DMS 273 treated with DMSO at 0.1 percent for 48 hours (cell line): Measurements from ENCODE around the gene CAPRIN1.
A peak's percentile ranks its signal among the peaks of the same experiment; 100 is the strongest.

ENCODE experiments used
- DNase-seq: peaks from one replicate; lab custom pipeline; 2025; lab: John Stamatoyannopoulos, UW

The CAPRIN1 gene, protein sequence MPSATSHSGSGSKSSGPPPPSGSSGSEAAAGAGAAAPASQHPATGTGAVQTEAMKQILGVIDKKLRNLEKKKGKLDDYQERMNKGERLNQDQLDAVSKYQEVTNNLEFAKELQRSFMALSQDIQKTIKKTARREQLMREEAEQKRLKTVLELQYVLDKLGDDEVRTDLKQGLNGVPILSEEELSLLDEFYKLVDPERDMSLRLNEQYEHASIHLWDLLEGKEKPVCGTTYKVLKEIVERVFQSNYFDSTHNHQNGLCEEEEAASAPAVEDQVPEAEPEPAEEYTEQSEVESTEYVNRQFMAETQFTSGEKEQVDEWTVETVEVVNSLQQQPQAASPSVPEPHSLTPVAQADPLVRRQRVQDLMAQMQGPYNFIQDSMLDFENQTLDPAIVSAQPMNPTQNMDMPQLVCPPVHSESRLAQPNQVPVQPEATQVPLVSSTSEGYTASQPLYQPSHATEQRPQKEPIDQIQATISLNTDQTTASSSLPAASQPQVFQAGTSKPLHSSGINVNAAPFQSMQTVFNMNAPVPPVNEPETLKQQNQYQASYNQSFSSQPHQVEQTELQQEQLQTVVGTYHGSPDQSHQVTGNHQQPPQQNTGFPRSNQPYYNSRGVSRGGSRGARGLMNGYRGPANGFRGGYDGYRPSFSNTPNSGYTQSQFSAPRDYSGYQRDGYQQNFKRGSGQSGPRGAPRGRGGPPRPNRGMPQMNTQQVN

DNA sequence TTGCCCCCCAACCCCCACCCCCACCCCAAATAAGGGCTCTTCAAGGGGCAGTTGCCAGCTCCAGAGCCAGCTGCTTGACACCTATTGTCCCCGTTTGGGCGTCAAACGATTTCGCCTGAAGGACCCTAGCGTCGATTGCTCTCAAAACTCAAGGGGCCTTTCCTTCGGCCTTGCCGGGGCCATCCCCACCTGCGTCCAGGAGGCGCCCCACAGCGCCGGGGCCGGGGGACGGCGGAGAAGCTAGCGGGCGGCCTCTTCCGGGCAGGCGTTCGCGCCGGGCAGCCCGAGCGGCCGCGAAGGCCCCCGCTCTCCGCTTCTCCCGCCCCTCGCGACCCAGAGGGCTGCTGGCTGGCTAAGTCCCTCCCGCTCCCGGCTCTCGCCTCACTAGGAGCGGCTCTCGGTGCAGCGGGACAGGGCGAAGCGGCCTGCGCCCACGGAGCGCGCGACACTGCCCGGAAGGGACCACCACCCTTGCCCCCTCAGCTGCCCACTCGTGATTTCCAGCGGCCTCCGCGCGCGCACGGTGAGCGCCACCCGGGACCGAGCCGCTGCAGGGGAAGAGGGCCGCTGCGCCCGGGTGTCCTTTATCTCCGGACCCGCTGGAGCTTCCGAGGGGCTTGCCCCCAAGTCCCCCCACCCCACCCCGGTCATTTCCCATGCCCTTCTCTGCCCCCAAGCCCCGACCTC lies at the start of gene CAPRIN1:
Gene CAPRIN1, plus strand, starts transcription at position 383 of the 687 bp plus-strand sequence. CDS start 690 bp downstream, outside the sequence.
- DNase-seq, result peak; percentile 56

DNA sequence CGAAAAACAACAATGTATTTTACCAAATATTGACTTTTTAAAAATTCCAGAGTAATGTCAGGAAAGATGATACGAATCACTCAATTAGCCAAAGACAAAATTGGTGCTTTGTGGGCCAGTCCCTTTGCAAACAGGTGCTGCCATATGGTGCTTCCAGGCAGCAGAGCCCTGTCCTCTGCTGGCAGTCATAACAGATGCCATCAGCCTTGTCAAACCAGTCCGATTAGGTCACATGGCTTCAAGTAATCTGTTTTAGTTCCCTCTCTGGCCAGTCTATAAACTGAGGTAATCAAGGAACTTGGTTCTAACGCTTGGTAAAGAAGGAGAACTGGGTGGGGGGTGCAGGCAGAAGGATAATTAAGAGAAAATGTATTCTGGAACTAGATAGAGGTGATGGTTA lies 49.1 kb upstream of the CAPRIN1 start:
- no peak for DNase-seq

DNA sequence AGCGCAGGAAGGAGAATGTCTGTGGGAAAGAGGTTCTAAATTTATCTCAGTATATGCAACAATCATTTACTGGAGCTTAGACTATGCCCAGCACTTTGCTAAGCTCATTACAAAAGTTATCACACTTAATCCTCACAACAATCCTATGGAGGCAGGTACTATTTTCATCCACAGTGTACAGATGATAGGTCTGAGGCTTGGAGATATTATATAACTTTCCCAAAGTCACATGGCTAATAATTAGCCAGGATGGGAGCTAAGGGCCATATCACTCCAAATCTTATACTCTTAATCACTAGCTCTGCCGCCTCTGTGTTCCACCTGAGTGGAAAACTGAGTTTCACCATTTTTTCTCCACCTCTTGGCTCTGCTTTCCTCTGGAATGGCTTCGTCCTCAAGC lies 47.3 kb upstream of the CAPRIN1 start:
- DNase-seq, result no peak

DNA sequence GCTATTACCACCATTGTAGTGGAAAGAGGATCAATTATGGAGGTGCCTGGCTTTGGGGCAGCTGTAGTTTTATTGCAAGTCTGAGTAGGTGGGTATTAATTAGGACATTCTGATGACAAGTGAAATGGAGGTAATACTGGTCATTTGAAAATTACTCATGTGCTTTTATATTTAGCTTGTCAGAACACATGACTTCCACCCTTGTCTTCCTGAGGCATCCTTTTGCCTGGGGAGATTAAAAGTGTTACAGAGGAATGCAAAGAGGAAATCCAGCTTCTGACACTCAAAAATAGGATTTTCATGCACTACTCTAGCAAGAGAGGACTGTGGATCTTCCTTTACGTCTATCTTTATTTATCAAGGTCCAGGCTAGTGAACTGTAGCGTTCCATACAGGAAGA lies 44.7 kb upstream of the CAPRIN1 start:
- DNase-seq, result no peak

DNA sequence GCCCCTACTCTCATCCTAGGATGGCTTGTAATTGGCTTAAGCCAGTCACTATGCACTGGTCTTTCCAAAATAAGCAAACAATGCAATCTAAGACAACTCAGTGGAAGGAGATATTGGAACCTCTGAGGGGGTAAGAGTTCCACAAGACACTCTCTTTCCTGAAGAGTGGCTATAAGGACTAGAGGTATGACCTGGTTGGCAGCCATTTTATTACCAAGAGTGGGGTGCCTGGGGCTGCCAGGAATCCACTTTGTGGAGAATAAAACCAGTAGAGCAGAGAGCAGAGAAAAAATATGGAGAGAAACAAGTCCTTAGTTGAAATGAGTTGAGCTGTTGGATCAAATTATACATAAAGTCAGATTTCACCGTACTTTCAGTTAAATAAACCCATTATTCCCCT lies 38.8 kb upstream of the CAPRIN1 start:
- DNase-seq, result no peak

DNA sequence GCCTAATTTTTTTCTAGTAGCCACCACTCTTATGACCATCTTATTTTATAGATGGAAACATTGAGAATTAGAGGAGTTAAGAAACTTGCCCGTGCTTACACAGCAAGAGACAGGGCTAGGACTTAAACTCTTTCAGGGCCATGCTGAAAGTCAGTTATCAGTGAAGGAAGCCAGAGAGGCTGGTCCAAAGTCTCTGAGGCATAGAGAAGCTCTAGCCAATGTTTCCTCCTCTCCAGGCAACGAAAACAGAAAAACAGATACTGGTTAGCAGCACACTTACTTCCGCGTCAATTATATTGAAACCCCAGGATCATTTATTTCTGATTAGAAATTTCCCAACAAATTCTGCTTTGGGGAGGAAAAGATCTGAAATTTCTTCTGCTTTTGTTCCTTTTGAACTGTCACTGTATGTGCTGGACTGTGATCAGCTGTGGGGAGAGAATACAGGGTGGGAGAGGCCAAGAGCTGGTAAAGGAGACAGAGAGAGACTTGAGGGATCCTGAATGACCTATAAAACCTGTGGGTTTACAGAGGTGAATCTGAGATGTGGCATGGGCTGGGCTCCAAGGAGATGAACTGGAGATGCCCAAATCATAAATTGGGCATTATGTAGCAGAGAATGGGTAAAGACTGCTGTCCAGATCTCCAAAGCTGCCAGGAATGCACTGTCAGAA lies 37.5 kb upstream of the CAPRIN1 start:
- no peak for DNase-seq

DNA sequence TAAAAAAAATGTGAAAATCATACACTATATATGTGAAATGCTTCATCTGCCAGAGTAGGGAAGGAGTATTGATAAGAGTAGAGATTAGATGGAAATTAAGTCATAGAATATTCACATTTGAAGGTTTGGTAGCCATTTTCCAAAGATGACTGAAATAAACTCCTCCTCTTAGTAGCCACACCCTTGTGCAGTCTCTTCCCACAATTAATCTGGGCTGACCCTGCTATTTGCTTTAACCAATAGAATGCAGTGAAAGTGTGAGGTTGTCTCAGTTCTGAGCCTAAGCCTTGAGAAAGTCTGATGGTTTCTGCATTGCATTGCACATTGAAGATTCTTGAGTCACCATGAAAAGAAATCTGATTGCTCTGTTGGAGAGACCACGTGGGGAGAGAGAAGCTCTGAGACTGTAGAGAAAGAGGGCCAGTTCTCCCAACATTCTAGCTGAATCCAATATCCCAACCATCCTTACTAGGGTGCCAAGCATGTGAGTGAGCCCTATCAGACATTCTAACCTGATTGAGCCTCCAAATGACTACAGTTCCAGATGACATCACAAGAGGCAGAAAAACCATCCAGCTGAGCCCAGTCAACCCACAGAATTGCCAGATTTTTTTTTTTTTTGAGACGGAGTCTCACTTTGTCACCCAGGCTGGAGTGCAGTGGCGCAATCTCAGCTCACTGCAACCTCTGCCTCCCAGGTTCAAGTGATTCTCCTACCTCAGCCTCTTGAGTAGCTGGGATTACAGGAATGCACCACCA lies 29.4 kb upstream of the CAPRIN1 start:
- DNase-seq, result no peak

DNA sequence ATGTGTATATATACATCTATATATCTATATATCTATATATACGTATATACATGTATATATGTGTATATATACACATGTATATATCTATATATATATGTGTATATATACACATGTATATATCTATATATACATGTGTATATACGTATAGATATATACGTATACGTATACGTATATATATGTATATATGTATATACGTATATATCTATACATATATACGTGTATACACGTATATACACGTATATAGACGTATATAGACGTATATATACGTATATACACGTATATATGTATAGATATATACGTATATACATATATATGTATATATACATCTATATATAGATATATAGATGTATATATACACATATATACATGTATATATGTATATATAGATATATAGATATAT lies 25.1 kb upstream of the CAPRIN1 start:
- DNase-seq, result no peak

DNA sequence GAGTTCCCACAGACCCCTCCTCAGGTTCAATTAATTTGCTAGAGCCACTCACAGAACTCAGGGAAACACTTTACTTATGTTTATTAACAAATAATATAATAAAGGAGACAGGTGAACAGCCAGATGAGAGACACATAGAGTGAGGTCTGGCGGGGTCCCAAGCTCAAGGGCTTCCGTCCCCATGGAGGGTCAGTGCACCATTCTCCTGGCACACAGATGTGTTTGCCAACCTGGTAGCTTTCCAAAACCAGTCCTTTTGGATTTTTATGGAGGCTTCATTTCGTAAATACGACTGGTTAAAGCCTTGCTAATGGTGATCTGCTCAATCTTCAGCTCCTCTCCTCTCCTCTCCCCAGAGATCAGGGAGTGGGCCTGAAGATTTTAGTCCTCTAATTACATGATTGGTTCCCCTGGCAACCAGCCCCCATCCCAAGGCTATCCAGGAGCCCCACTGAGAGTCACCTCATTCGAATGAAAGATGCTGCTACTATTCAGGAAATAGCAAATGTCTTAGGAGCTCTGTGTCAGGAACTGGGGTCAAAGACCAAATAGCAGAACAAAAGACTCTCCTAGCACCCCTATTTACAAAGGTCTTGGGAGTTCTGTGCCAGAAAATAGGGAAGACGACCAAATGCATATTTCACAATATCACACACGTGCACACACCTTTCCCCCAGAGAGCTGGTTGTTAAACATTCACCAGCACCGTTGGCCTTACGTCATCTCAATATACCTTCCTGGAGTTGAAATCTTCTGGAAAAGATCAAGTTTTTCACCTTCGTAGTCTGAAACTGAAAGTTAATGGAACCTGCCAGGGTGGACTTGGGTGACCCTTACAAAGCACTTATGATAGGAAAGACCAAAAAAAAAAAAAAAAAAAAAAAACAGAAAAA lies 23.8 kb upstream of the CAPRIN1 start:
- DNase-seq, result no peak

DNA sequence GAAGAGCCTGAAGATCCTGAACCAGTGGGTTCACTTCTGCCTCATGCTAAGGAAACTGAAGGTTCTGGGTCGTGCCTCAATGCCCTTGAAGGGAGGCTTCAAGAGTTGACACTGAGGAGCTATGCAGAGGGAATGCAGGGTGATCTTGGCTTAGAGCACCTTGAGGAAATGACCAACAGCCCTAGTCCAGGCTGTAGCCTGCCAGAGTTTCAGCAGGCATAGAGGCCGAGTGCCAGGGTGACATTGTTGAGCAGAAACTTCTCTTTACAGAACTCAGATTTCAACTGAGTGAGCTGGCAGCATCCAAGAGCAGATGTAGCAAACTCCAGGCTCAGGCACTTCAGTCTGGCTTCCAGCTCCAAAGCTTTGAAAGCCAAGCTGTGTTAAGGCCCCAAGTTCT lies 23.1 kb upstream of the CAPRIN1 start:
- DNase-seq, result no peak

DNA sequence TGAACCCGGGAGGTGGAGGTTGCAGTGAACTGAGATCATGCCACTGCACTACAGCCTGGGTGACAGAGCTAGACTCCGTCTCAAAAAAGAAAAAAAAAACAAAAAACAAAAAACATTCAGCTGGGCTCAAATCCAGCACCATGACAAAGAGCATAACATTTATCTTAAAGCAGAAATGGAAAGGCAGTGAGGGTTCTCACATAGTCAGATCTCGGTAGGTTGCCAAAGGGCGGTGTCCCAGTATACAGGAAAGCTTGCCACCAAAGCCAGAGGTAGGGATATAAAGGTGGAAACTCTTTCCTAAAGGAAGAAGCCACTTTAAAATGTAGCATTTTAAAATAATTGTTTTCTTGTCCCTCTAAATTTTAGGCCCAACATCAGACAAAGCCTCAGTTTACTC lies 22.4 kb upstream of the CAPRIN1 start:
- DNase-seq, result no peak

DNA sequence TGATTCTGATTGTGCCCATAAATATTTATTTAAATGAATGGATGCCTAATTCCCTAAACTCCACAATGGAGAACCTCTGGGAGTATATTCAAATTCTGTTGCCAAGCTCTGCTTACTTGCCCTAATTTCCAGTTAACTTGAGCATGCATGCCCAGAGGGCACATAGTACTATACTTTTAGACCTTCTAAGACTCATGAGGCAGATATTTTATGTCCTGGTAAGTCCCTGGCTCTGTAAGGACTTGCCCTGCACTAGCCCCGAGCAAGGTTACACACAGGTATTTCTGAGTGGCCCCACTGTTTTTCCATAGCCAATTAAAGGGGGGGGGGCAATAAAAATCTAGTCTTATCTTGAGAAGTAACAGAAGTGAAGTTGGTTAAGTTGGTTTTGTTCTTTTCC lies 21.1 kb upstream of the CAPRIN1 start:
- no peak for DNase-seq

DNA sequence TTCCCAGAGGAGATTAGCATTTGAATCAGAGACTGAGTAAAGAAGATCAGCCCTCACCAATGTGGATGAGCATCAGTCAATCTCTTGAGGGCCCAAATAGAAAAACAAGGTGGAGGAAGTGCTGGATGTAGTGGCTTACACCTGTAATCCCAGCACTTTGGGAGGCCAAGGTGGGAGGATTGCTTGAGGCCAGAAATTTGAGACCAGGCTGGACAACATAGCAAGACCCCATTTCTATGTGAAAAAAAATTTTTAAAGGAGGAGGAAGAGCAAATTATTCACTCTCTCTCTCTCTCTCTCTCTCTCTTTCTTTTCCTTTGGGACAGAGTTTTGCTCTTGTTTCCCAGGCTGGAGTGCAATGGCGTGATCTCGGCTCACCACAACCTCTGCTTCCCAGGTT lies 18.1 kb upstream of the CAPRIN1 start:
- no peak for DNase-seq

DNA sequence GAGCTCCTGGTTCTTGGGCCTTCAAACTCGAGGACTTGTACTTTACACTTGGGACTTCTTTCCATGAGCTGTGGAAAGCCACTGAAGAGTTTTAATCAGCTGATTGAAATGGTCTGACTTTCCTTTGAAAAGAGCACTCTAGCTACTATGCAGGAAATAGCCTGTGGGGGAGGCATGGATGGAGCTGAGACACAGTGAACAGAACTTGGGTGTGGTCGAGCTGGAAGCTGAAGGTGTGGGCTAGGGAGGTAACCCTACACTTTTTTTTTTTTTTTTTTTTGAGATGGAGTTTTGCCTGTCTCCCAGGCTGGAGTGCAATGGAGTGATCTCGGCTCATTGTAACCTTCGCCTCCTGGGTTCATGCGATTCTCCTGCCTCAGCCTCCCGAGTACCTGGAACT lies 17.5 kb upstream of the CAPRIN1 start:
- DNase-seq, result no peak

DNA sequence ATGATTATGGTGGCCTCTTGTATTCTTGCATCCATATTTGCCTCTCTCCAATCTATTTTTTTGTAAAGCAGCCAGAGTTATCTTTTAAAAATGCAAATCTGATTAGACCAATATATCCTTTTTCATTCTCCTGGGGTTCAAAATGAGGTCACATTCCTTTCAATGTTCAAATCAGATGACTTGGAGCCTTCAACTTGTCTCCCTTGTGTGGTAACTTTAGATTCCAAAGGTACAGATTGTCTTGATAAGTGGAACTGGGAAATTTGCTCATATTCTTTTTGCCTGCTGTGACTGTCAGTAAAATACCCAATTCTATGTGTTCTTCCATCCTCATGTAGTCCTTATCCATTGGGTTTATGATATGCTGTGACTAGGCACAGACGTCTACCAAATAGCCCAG lies 15.1 kb upstream of the CAPRIN1 start:
- no peak for DNase-seq

DNA sequence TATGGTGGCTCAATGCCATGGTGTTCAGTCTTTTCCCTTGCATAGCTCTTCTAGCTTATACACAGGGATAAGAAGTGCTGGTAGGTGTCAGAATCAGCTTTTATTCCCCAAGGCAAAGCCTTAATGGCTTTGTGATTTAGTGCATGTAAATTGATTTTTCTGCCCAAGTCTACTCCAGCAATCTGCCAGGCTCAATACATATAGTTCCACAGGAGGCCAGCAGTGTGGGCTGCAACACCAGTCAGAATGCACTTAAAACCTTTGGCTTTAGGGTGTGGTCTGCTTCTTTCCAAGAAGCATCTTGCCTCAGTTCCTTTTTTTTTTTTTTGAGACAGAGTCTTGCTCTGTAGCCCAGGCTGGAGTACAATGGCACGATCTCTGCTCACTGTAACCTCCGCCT lies 14.5 kb upstream of the CAPRIN1 start:
- no peak for DNase-seq

DNA sequence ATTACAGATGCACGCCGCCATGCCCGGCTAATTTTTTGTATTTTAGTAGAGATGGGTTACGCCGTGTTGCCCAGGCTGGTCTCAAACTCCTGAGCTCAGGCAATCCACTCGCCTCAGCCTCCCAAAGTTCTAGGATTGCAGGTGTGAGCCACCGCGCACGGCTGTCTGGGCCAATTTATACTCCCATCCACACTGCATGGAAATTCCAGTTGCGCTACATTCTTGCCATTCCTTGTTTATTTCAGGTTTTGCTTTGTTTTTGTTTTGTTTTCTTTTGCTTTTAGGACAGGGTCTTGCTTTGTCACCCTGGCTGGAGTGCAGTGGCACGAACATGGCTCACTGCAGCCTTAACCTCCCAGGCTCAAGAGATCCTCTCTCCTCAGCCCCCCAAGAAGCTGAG lies 11.0 kb upstream of the CAPRIN1 start:
- DNase-seq, result no peak

DNA sequence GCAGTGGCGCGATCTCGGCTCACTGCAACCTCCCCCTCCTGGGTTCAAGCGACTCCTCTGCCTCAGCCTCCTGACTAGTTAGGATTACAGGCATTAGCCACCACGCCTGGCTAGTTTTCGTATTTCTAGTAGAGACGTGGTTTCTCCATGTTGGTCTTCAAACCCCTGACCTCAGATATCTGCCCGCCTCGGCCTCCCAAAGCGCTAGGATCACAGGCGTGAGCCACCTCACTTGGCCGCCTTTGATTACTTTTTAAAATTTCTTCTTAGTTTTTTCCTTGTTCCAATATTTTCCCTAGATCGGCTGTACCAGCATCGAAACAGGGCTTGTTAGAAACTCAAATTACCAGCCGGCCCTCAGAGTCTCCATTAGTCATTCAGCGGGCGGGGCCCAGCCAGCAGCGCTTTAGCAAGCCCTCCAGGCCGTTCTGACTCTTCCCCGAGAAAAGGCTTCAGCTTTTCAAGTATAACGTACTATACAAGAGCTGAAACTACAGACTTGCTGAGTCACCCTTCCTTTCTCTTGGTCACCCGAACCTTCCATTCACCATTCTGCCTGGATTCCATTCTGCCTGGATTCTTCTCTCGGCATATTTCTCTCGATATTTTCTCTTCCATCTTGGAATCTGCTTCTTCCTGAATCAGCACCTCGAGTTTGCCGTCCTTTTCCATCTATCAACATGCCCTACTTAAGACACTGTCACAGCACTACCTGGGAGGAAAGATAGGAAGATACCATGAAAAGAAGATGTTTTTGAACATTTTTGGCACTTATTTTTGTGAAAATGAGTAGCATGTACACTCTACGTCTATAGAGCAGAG lies 6.7 kb upstream of the CAPRIN1 start:
- no peak for DNase-seq

DNA sequence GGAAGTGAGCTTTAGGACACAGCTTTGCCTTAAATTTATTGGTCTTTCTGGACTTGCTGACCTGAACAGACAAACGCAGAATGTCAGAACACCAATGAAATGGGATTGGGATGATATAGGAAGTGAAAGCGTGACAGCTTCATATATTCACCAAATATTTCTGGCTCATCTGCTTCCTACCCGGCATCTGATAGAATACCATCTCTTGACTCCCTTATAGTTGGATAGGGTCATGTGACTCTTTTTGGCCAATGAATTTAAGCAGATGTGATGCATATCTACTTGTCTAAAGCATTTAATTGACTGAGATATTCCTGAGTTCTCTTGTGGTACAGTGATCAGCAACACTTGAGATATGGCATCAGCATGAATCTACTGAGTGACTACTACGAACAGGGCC lies 2.5 kb upstream of the CAPRIN1 start:
- no peak for DNase-seq
